GM12878 (cell line): Measurements from ENCODE around the gene TGFBR3. TPM values are rescaled to one million over a fixed set of nuclear protein-coding genes. Genes with fewer than 3 reads are reported as not detected.

Experiments
- ATAC-seq: fragments of 200-7000 bp; cut with Tn5 transposase; 3 replicates; pipeline ENCODE4 v1.9.1; 2020; ENCODE audit warnings: mild to moderate bottlenecking, moderate library complexity
- BruUV-seq: library from RNA; stranded (reverse); fragments of 400-500 nt; replicated peaks from 2 replicates; lab custom pipeline; 2021; lab: Mats Ljungman, UMichigan
- CTCF ChIA-PET: fragments of 300-600 bp; sonication (Branson Sonifier 250); formaldehyde crosslinking; extraction: SDS; loops from one replicate; lab custom pipeline; 2021; ENCODE audit warnings: inconsistent platforms; lab: Yijun Ruan, JAX
- POLR2A ChIA-PET: fragments of 350-600 bp; formaldehyde crosslinking; extraction: SDS; loops from one replicate; lab custom pipeline; 2021; ENCODE audit warnings: inconsistent platforms; lab: Charles Lee
- RAD21 ChIA-PET: fragments of 300-600 bp; sonication (Branson Sonifier 250); formaldehyde crosslinking; loops from one replicate; lab custom pipeline; 2023; ENCODE audit warnings: antibody characterized with exemption; ENCODE audit not compliant: unreplicated experiment; lab: Charles Lee
- SMC1A ChIA-PET: fragments of 300-600 bp; sonication (Branson Sonifier 250); formaldehyde crosslinking; loops from one replicate; lab custom pipeline; 2023; ENCODE audit not compliant: unreplicated experiment, uncharacterized antibody; lab: Charles Lee
- DNase-seq: peaks from one replicate; pipeline ENCODE4 v3.0.0-alpha.2; 2011; ENCODE audit warnings: low read depth, low spot score
- FAIRE-seq: peaks from 3 replicates; lab custom pipeline; 2011; peaks lifted over from hg19 to GRCh38; lab: Jason Lieb, UNC
- H2AFZ ChIP-seq: 2 replicates; pipeline ENCODE4 v1.6.0; 2011; ENCODE audit warnings: low read depth, low read length, control low read depth; ENCODE audit not compliant: control insufficient read depth
- H3K27ac ChIP-seq: 2 replicates; pipeline ENCODE4 v1.5.1; 2011; ENCODE audit warnings: control low read depth; ENCODE audit not compliant: control insufficient read depth, insufficient read depth
- H3K27me3 ChIP-seq, 2 experiments: replicated peaks in 1 of 2; 2 replicates each; pipeline versions ENCODE4 v1.6.0 to v1.6.1; 2011; ENCODE audit warnings: low read length in 1 of 2; ENCODE audit not compliant: control insufficient read depth in 2 of 2, insufficient read depth in 2 of 2
- H3K36me3 ChIP-seq, 2 experiments: 2 replicates each; pipeline ENCODE4 v1.5.1; 2011; ENCODE audit warnings: low read length in 1 of 2; ENCODE audit not compliant: control insufficient read depth in 2 of 2, insufficient read depth in 2 of 2
- H3K4me1 ChIP-seq: 2 replicates; pipeline ENCODE4 v1.6.1; 2011; ENCODE audit warnings: mild to moderate bottlenecking, low read length, moderate library complexity, mixed read lengths; ENCODE audit not compliant: control insufficient read depth, insufficient read depth
- H3K4me2 ChIP-seq: 2 replicates; pipeline ENCODE4 v1.6.0; 2011; ENCODE audit warnings: control low read depth; ENCODE audit not compliant: control insufficient read depth, insufficient read depth
- H3K4me3 ChIP-seq: fragments of 200-600 bp; sonication (generic); 2 replicates; pipeline ENCODE4 v1.5.1; 2016
- H3K79me2 ChIP-seq: 2 replicates; pipeline ENCODE4 v1.6.0; 2011; ENCODE audit warnings: low read length; ENCODE audit not compliant: control insufficient read depth, insufficient read depth
- H3K9ac ChIP-seq: 2 replicates; pipeline ENCODE4 v1.8.0; 2011; ENCODE audit warnings: low read length, control low read depth, mixed read lengths; ENCODE audit not compliant: control insufficient read depth, insufficient read depth
- H3K9me3 ChIP-seq: replicated peaks from 3 replicates; pipeline ENCODE4 v1.5.1; 2011; ENCODE audit warnings: mild to moderate bottlenecking, low read length; ENCODE audit not compliant: control insufficient read depth, insufficient read depth
- H4K20me1 ChIP-seq: 2 replicates; pipeline ENCODE4 v1.6.0; 2011; ENCODE audit not compliant: control insufficient read depth, insufficient read depth
- ATF7 ChIP-seq: fragments of 450-650 bp; IDR thresholded peaks from 2 replicates; pipeline ENCODE4 v1.6.1; 2016; ENCODE audit warnings: low read depth, mild to moderate bottlenecking
- CHD4 ChIP-seq: fragments of 200-600 bp; sonication (generic); IDR thresholded peaks from 2 replicates; pipeline ENCODE4 v1.6.1; 2016; ENCODE audit warnings: mild to moderate bottlenecking
- FOXK2 ChIP-seq: fragments of 450-650 bp; IDR thresholded peaks from 2 replicates; pipeline ENCODE4 v1.6.1; 2017; ENCODE audit warnings: mild to moderate bottlenecking, moderate library complexity
- HDAC2 ChIP-seq: fragments of 200-600 bp; sonication (generic); IDR thresholded peaks from 2 replicates; pipeline ENCODE4 v1.6.1; 2017
- KLF5 ChIP-seq: fragments of 450-650 bp; IDR thresholded peaks from 2 replicates; pipeline ENCODE4 v1.6.1; 2014; ENCODE audit warnings: mild to moderate bottlenecking; ENCODE audit not compliant: partially characterized antibody
- MEF2B ChIP-seq: fragments of 450-650 bp; IDR thresholded peaks from 2 replicates; pipeline ENCODE4 v1.6.1; 2018; ENCODE audit warnings: mild to moderate bottlenecking, moderate library complexity; ENCODE audit not compliant: partially characterized antibody, poor library complexity, severe bottlenecking
- MYC ChIP-seq: IDR thresholded peaks from 2 replicates; pipeline ENCODE4 v1.6.1; 2011; ENCODE audit warnings: mild to moderate bottlenecking, low read length, moderate library complexity, inconsistent platforms; ENCODE audit not compliant: insufficient read depth, insufficient replicate concordance, insufficient read length, severe bottlenecking
- NFYA ChIP-seq: IDR thresholded peaks from 2 replicates; pipeline ENCODE4 v1.6.1; 2011; ENCODE audit warnings: low read depth, mild to moderate bottlenecking, low read length, improper control_type of control experiment, borderline replicate concordance
- POLR2AphosphoS5 ChIP-seq: IDR thresholded peaks from 2 replicates; pipeline ENCODE4 v1.6.1; 2011; ENCODE audit warnings: mild to moderate bottlenecking, low read length, inconsistent platforms
- RAD51 ChIP-seq: fragments of 450-650 bp; IDR thresholded peaks from 2 replicates; pipeline ENCODE4 v1.6.1; 2016; ENCODE audit warnings: moderate library complexity, mild to moderate bottlenecking, inconsistent platforms
- SMAD5 ChIP-seq: IDR thresholded peaks from 2 replicates; pipeline ENCODE4 v1.6.1; 2016; ENCODE audit warnings: antibody characterized with exemption, low read depth
- ZNF384 ChIP-seq: IDR thresholded peaks from 2 replicates; pipeline ENCODE4 v1.6.1; 2012; ENCODE audit warnings: low read depth, mild to moderate bottlenecking, low read length, improper control_type of control experiment, borderline replicate concordance
- WGBS: methylation state at CpG from one replicate; pipeline ENCODE4 v1.1.6; 2016; ENCODE audit warnings: low lambda C conversion rate; ENCODE audit not compliant: insufficient replicate concordance, insufficient coverage; ENCODE audit errors: missing lambda C conversion rate; 5-methylcytosine and 5-hydroxymethylcytosine counted together
- in situ Hi-C: fragments of 300-500 bp; cut with MboI; formaldehyde crosslinking; loops from 9 replicates; pipeline ENCODE4 v1.14.3; 2018; ENCODE audit warnings: mixed read lengths
- intact Hi-C: fragments of 100-400 bp; cut with micrococcal nuclease; formaldehyde crosslinking; loops from one replicate; pipeline ENCODE4 v1.14.2; 2022; ENCODE audit not compliant: unreplicated experiment
- polyA plus RNA-seq, 11 experiments: library from polyadenylated mRNA; depleted of rRNA in 4 of 11; unstranded in 6 of 11; stranded (reverse) in 5 of 11; fragments of >200 nt; fragmentation: Nextera tagmentation in 4 of 11; fragmentation: Illumina TruSeq in 1 of 11; extraction: Ambion mirVana in 4 of 11; extraction: Trizol in 1 of 11; gene quantifications; 1 replicate in 1 of 11; 2 replicates in 10 of 11; pipeline versions ENCODE4 v1.2.1 to v1.2.3, GENCODE V29; 2011 to 2016; ENCODE audit warnings: inconsistent platforms in 2 of 11, missing spikeins in 2 of 11, low read depth in 1 of 11
- total RNA-seq, 4 experiments: library from RNA; depleted of rRNA in 3 of 4; stranded (reverse); fragments of >200 nt in 3 of 4; fragmentation: Illumina TruSeq in 1 of 4; extraction: Trizol in 1 of 4; gene quantifications; 2 replicates each; pipeline versions ENCODE4 v1.2.1 to v1.2.3, GENCODE V29; 2013 to 2021
- TF ChIP-seq, protein P1 (sequence below): fragments of 450-650 bp; IDR thresholded peaks from 2 replicates; pipeline ENCODE4 v1.6.1; 2017; ENCODE audit warnings: mild to moderate bottlenecking, low read depth, inconsistent platforms; ENCODE audit not compliant: poor library complexity, severe bottlenecking
- TF ChIP-seq, protein P2 (sequence below): IDR thresholded peaks from 2 replicates; pipeline ENCODE4 v1.6.1; 2012; ENCODE audit warnings: low read depth, low read length, improper control_type of control experiment
- TF ChIP-seq, protein P3 (sequence below): fragments of 450-650 bp; IDR thresholded peaks from 2 replicates; pipeline ENCODE4 v1.6.1; 2018; ENCODE audit warnings: borderline replicate concordance, mild to moderate bottlenecking; ENCODE audit not compliant: partially characterized antibody
- TF ChIP-seq, protein P4 (sequence below): fragments of 150-350 bp; IDR thresholded peaks from 2 replicates; pipeline ENCODE4 v1.6.1; 2014; ENCODE audit warnings: mild to moderate bottlenecking, low read depth, low read length
- TF ChIP-seq, protein P5 (sequence below): IDR thresholded peaks from 2 replicates; pipeline ENCODE4 v1.6.1; 2011; ENCODE audit warnings: low read depth, mild to moderate bottlenecking, low read length, moderate library complexity, borderline replicate concordance; ENCODE audit errors: extremely low read depth

TGFBR3 gene
- total and polyA plus RNA-seq, 10 of the 15 experiments (the other 5 are each of a cell fraction or from before 2014, with no cell fraction given) = 2.7 to 16.5 (median 12.6) TPM

DNA sequence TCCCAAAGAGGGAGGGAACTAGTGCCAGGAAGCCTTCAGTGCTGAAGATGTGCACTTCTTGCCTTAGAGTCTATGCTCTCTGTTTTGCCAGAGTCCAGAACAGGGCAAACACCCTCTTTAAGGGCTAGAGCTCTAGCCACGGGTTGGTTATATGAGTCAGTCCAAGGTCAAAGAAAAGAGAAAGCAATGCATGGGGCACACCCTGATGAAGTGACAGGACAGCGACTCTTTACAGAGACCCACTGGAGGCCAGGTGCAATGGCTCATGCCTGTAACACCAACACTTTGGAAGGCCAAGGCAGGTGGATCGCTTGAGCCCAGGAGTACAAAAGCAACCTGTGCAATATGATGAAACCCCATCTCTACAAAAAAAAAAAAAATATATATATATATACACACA is 86.1 kb downstream of the TGFBR3 start:
- BruUV-seq = no TSS peak
- H3K9me3 ChIP-seq = no peaks in the 10 kb centered on the region
- H3K27me3 ChIP-seq = no peaks in the 10 kb centered on the region
- CTCF ChIA-PET = no interaction called here
- SMC1A ChIA-PET = no interaction called here
- DNase-seq (no peak), FAIRE-seq (no peak), ATAC-seq (no peak)
- H3K36me3 ChIP-seq = no peaks in the 10 kb centered on the region; a peak in 1 of 4 replicates
- no peak overlapping the region for H3K4me2 ChIP-seq
- H4K20me1 ChIP-seq = no peaks in the 10 kb centered on the region
- no peaks in the 10 kb centered on the region for H3K79me2 ChIP-seq
- no peak overlapping the region for H3K27ac ChIP-seq
- POLR2A ChIA-PET = no interaction called here
- in situ Hi-C loops (no loop called here), intact Hi-C loops (loop anchor here (5.0 to 10.0 kb wide), 2 partner anchors 228 to 295 kb away; partner anchors contain the start of gene CDC7)
- no peak overlapping the region for H3K9ac ChIP-seq
- WGBS = 65% methylated on average over 3 of the region's 3 CpGs
- RAD21 ChIA-PET = no interaction called here
- TF ChIP-seq MYC = no peak
- TF ChIP-seq ATF7 = no peak
- TF ChIP-seq CHD4 = no peak
- TF ChIP-seq, protein P1, sequence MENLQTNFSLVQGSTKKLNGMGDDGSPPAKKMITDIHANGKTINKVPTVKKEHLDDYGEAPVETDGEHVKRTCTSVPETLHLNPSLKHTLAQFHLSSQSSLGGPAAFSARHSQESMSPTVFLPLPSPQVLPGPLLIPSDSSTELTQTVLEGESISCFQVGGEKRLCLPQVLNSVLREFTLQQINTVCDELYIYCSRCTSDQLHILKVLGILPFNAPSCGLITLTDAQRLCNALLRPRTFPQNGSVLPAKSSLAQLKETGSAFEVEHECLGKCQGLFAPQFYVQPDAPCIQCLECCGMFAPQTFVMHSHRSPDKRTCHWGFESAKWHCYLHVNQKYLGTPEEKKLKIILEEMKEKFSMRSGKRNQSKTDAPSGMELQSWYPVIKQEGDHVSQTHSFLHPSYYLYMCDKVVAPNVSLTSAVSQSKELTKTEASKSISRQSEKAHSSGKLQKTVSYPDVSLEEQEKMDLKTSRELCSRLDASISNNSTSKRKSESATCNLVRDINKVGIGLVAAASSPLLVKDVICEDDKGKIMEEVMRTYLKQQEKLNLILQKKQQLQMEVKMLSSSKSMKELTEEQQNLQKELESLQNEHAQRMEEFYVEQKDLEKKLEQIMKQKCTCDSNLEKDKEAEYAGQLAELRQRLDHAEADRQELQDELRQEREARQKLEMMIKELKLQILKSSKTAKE = no peak
- no peak for TF ChIP-seq SMAD5
- TF ChIP-seq, protein P2, sequence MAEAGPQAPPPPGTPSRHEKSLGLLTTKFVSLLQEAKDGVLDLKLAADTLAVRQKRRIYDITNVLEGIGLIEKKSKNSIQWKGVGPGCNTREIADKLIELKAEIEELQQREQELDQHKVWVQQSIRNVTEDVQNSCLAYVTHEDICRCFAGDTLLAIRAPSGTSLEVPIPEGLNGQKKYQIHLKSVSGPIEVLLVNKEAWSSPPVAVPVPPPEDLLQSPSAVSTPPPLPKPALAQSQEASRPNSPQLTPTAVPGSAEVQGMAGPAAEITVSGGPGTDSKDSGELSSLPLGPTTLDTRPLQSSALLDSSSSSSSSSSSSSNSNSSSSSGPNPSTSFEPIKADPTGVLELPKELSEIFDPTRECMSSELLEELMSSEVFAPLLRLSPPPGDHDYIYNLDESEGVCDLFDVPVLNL = no peak
- TF ChIP-seq, protein P3, sequence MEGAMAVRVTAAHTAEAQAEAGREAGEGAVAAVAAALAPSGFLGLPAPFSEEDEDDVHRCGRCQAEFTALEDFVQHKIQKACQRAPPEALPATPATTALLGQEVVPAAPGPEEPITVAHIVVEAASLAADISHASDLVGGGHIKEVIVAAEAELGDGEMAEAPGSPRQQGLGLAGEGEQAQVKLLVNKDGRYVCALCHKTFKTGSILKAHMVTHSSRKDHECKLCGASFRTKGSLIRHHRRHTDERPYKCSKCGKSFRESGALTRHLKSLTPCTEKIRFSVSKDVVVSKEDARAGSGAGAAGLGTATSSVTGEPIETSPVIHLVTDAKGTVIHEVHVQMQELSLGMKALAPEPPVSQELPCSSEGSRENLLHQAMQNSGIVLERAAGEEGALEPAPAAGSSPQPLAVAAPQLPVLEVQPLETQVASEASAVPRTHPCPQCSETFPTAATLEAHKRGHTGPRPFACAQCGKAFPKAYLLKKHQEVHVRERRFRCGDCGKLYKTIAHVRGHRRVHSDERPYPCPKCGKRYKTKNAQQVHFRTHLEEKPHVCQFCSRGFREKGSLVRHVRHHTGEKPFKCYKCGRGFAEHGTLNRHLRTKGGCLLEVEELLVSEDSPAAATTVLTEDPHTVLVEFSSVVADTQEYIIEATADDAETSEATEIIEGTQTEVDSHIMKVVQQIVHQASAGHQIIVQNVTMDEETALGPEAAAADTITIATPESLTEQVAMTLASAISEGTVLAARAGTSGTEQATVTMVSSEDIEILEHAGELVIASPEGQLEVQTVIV = no peak
- TF ChIP-seq ZNF384 = no peak
- TF ChIP-seq, protein P4, sequence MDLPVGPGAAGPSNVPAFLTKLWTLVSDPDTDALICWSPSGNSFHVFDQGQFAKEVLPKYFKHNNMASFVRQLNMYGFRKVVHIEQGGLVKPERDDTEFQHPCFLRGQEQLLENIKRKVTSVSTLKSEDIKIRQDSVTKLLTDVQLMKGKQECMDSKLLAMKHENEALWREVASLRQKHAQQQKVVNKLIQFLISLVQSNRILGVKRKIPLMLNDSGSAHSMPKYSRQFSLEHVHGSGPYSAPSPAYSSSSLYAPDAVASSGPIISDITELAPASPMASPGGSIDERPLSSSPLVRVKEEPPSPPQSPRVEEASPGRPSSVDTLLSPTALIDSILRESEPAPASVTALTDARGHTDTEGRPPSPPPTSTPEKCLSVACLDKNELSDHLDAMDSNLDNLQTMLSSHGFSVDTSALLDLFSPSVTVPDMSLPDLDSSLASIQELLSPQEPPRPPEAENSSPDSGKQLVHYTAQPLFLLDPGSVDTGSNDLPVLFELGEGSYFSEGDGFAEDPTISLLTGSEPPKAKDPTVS = no peak
- TF ChIP-seq RAD51 = no peak
- TF ChIP-seq POLR2AphosphoS5 = no peak
- TF ChIP-seq NFYA = no peak
- TF ChIP-seq KLF5 = no peak
- no peak for TF ChIP-seq FOXK2
- TF ChIP-seq HDAC2 = no peak
- TF ChIP-seq, protein P5, sequence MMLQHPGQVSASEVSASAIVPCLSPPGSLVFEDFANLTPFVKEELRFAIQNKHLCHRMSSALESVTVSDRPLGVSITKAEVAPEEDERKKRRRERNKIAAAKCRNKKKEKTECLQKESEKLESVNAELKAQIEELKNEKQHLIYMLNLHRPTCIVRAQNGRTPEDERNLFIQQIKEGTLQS = no peak
- no peak for TF ChIP-seq MEF2B
- H3K4me1 ChIP-seq = peaks cover 19% of the 10 kb centered on the region
- no peak overlapping the region for H3K4me3 ChIP-seq
- H2AFZ ChIP-seq = no peak overlapping the region
